Bone marrow (tissue), 2 donors: ENCODE data around the gene STX18.
"Not testable (repeated sequence)": the region's sequence is repeated elsewhere in the genome, so short reads cannot be mapped to it uniquely, and the experiment has no call there.

Experiments used
- DNase-seq, 2 donors: peaks; one replicate each; lab custom pipeline; 2025; lab: John Stamatoyannopoulos, UW

The STX18 gene

GRCh38 chr4:4479366-4479765, 62.5 kb downstream of the STX18 start:
- DNase-seq = no peak

GRCh38 chr4:4477796-4478195, 64.1 kb downstream of the STX18 start:
- DNase-seq = no peak

- no peak for DNase-seq
These were observed 64.5 kb downstream of the STX18 start for GRCh38 chr4:4477391-4477790.

- no peak for DNase-seq
These were observed 67.4 kb downstream of the STX18 start for GRCh38 chr4:4474476-4474875.

GRCh38 chr4:4472344-4472958, 69.4 kb downstream of the STX18 start:
- DNase-seq = no peak

- no peak for DNase-seq
These were observed 70.7 kb downstream of the STX18 start for GRCh38 chr4:4471195-4471594.

GRCh38 chr4:4470208-4470607, 71.6 kb downstream of the STX18 start:
- DNase-seq = no peak

GRCh38 chr4:4465238-4465637, 76.6 kb downstream of the STX18 start:
- not testable (repeated sequence) for DNase-seq

- no peak for DNase-seq
These were observed 78.9 kb downstream of the STX18 start for GRCh38 chr4:4462970-4463369.

- no peak for DNase-seq
These were observed 80.0 kb downstream of the STX18 start for GRCh38 chr4:4461850-4462249.

- DNase-seq = no peak
These were observed 80.7 kb downstream of the STX18 start for GRCh38 chr4:4461178-4461577.

GRCh38 chr4:4460759-4461158, 81.1 kb downstream of the STX18 start:
- DNase-seq = no peak

- DNase-seq = no peak
These were observed 82.7 kb downstream of the STX18 start for GRCh38 chr4:4459181-4459580.

- DNase-seq = no peak
These were observed 83.9 kb downstream of the STX18 start for GRCh38 chr4:4457803-4458553.

- no peak for DNase-seq
These were observed 84.9 kb downstream of the STX18 start for GRCh38 chr4:4456816-4457578.

- no peak for DNase-seq
These were observed 85.5 kb downstream of the STX18 start for GRCh38 chr4:4456351-4456750.

GRCh38 chr4:4455210-4455865, 86.5 kb downstream of the STX18 start:
- no peak for DNase-seq

GRCh38 chr4:4446434-4446833, 95.4 kb downstream of the STX18 start:
- no peak for DNase-seq

- DNase-seq = no peak
These were observed 98.0 kb downstream of the STX18 start for GRCh38 chr4:4443821-4444220.

- no peak for DNase-seq
These were observed 101.4 kb downstream of the STX18 start for GRCh38 chr4:4440333-4441061.

GRCh38 chr4:4439782-4440181, 102.1 kb downstream of the STX18 start:
- no peak for DNase-seq

GRCh38 chr4:4438891-4439290, 103.0 kb downstream of the STX18 start:
- no peak for DNase-seq
